ES-I3 (cell line): Measurements from ENCODE around the gene OR51L1.
"Not testable (repeated sequence)": the region's sequence is repeated elsewhere in the genome, so short reads cannot be mapped to it uniquely, and the experiment has no call there.

ENCODE experiments used
- H3K36me3 ChIP-seq: 2 replicates; pipeline ENCODE4 v1.6.1; 2013; ENCODE audit warnings: mild to moderate bottlenecking, low read length, control low read depth, moderate library complexity; ENCODE audit not compliant: insufficient read depth
- H3K4me1 ChIP-seq: 2 replicates; pipeline ENCODE4 v1.6.1; 2013; ENCODE audit warnings: mild to moderate bottlenecking, control low read depth, low read length; ENCODE audit not compliant: insufficient read depth
- H3K9ac ChIP-seq: 2 replicates; pipeline ENCODE4 v1.6.1; 2013; ENCODE audit warnings: low read depth, mild to moderate bottlenecking, low read length, moderate library complexity
- H3K9me3 ChIP-seq: 2 replicates; pipeline ENCODE4 v1.6.1; 2013; ENCODE audit warnings: mild to moderate bottlenecking, low read length, moderate library complexity; ENCODE audit not compliant: control insufficient read depth, insufficient read depth

Gene OR51L1

DNA sequence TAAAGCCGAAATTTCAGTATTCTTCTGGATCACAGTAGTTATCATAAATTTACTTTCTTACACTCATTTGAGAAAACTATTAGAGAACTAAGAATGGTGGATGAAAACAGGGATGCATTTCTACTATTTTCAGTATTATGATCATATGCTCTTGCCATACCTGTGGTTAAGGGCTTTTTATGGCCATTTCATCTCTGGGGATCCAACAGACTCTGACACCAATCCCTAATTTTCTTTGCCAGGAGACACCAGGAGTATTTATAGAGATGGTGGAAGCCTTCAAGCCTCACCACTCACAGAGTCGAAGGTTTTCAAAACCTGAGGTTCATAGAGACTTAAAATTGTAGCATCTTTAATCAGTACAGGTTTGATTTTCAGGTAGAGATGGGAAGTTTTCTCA, at the start of gene OR51L1:
Gene OR51L1 (plus strand): TSS at position 301 of the 400 bp plus-strand sequence. CDS start 4,132 bp downstream, outside the sequence.
- Histone ChIP-seq H3K36me3 (no peaks in the 10 kb centered on the region), H3K4me1 (no peaks in the 10 kb centered on the region), H3K9ac (no peak within 1 kb of the TSS), H3K9me3 (no peaks in the 10 kb centered on the region)

- Histone ChIP-seq H3K36me3 (no peaks in the 10 kb centered on the region), H3K9me3 (no peaks in the 10 kb centered on the region)
Measured at GRCh38 chr11:4947505-4947904, 47.1 kb upstream of the OR51L1 start, which contains the start of gene OR51A4. OR51A4 (minus strand) TSS chr11:4947605; CDS start chr11:4947100, 505 bp downstream.

GRCh38 chr11:4955613-4956012, 39.0 kb upstream of the OR51L1 start, which contains the start of gene OR51A2:
OR51A2 (minus strand) TSS chr11:4955713; CDS start chr11:4955713, 0 bp downstream.
- H3K4me1 ChIP-seq, H3K9me3 ChIP-seq, H3K36me3 ChIP-seq: not testable (repeated sequence)

More at GRCh38 chr11:4947505-4947904, 47.1 kb upstream of the OR51L1 start, which contains the start of gene OR51A4:
- H3K4me1 ChIP-seq = no peaks in the 10 kb centered on the region
- H3K9ac ChIP-seq = no peak within 1 kb of the TSS

DNA sequence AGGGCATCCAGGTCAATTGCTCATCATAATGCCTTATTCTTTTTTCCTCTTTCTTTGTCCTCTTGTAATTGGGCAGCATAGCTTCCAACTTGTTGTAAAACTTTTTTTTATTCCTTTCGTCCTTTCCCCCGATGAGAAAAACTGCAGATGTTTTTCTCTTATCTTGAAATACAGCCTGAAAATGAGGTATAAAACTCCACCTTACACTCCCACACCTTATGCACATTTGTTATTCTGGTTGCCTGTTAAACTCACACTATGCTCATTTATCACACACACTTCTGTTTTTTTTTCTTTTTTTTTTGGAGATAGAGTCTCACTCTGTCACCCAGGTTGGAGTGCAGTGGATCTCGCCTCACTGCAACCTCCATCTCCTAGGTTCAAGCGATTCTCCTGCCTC, 37.3 kb upstream of the OR51L1 start:
- H3K36me3 ChIP-seq = no peaks in the 10 kb centered on the region
- H3K4me1 ChIP-seq = no peaks in the 10 kb centered on the region
- no peak overlapping the region for H3K9ac ChIP-seq
- H3K9me3 ChIP-seq = no peaks in the 10 kb centered on the region

More at GRCh38 chr11:4955613-4956012, 39.0 kb upstream of the OR51L1 start, which contains the start of gene OR51A2:
- not testable (repeated sequence) for H3K9ac ChIP-seq

DNA sequence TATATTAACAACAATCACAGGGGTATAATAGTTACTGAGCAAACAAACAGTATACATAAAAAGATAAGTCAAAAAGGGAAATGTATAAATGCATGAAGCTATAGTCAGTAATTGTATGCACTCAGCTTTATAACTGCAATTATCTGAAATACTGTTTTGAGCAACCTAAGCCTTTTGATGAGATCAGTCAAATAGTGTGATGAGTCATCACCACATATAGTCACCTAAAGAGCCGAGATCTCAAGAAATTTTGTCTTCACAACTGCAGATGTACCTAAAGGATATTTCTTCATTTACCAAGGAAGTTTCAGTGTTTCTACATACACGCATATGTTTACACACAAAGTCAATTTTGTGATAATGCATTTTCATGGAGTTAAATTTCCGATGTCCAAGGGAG, 33.8 kb upstream of the OR51L1 start:
- Histone ChIP-seq H3K9ac (no peak overlapping the region), H3K36me3 (no peaks in the 10 kb centered on the region), H3K9me3 (no peaks in the 10 kb centered on the region), H3K4me1 (no peaks in the 10 kb centered on the region)

DNA sequence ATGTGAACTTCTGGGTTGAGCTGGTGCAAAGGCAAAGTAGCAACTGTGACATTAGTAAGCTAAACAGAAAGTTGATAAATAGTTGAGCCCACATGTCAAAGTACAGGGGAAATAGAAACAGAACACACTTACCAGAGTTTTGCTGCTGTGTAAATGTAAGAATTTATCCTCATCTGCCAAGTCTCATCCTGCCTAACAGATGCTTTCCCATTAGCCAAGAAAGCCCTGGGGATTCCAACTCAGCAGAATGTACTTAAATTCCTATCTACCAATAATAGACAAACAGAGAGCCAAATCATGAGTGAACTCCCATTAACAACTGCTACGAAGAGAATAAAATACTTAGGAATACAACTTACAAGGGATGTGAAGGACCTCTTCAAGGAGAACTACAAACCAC, 31.8 kb upstream of the OR51L1 start:
- no peaks in the 10 kb centered on the region for H3K9me3 ChIP-seq
- no peaks in the 10 kb centered on the region for H3K4me1 ChIP-seq
- no peaks in the 10 kb centered on the region for H3K36me3 ChIP-seq
- no peak overlapping the region for H3K9ac ChIP-seq

GRCh38 chr11:4975436-4975835, 19.2 kb upstream of the OR51L1 start:
- Histone ChIP-seq H3K4me1 (no peaks in the 10 kb centered on the region), H3K9ac (no peak overlapping the region), H3K36me3 (no peaks in the 10 kb centered on the region), H3K9me3 (no peaks in the 10 kb centered on the region)

DNA sequence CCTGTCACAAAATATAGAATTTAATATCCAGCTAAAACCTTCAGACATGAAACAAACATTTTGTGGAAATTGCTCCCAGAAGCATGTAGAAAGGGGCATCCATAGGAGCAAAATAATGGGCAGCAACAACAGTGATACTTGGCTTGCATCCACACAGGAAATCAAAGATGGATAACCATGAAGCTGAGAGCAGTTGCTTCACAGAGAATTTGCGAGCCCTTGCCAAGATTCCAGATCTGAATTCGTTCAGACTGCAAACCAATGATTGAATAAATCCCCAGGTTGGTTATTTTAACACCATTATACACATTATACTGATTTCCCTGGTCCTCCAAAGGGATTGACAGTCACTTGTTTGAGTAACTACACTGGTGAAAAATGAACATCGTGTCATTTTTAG, 15.6 kb upstream of the OR51L1 start:
- H3K4me1 ChIP-seq = no peaks in the 10 kb centered on the region
- no peaks in the 10 kb centered on the region for H3K9me3 ChIP-seq
- H3K9ac ChIP-seq = no peak overlapping the region

GRCh38 chr11:4982678-4983077, 12.0 kb upstream of the OR51L1 start:
- H3K9ac ChIP-seq = no peak overlapping the region
- no peaks in the 10 kb centered on the region for H3K9me3 ChIP-seq
- no peaks in the 10 kb centered on the region for H3K4me1 ChIP-seq
- H3K36me3 ChIP-seq = no peaks in the 10 kb centered on the region

More for the DNA sequence above, 15.6 kb upstream of the OR51L1 start:
- H3K36me3 ChIP-seq = no peaks in the 10 kb centered on the region

- Histone ChIP-seq H3K9ac (no peak overlapping the region), H3K36me3 (no peaks in the 10 kb centered on the region), H3K9me3 (no peaks in the 10 kb centered on the region), H3K4me1 (no peaks in the 10 kb centered on the region)
Measured at GRCh38 chr11:4983841-4984240, 10.8 kb upstream of the OR51L1 start.

GRCh38 chr11:4991060-4991459, 3.6 kb upstream of the OR51L1 start:
- Histone ChIP-seq H3K9me3 (no peaks in the 10 kb centered on the region), H3K9ac (no peak overlapping the region), H3K4me1 (no peaks in the 10 kb centered on the region), H3K36me3 (no peaks in the 10 kb centered on the region)

- H3K9me3 ChIP-seq = no peaks in the 10 kb centered on the region
- H3K36me3 ChIP-seq = no peaks in the 10 kb centered on the region
- H3K4me1 ChIP-seq = no peaks in the 10 kb centered on the region
- H3K9ac ChIP-seq = no peak overlapping the region
Measured at GRCh38 chr11:5004424-5005274, 10.0 kb downstream of the OR51L1 start.

DNA sequence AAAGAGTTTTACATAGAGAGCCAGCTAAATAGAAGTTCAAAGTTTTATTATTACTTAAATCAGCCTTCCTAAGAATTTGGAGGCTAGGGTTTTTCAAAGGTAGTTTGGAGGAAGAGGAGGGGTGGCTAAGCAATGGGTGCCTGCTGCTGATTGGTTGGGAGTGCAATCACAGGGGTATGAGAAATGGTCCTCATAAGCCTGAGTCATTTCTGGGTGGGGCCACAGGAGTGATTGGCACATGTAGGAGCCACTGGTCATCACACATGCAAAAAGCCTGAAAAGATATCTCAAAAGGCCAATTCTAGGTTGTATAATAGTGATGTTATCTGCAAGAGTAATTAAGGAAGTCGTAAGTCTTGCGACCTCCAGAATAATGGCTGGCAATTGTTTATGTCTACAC, 12.9 kb downstream of the OR51L1 start:
- no peaks in the 10 kb centered on the region for H3K4me1 ChIP-seq
- H3K36me3 ChIP-seq = no peaks in the 10 kb centered on the region
- H3K9ac ChIP-seq = no peak overlapping the region
- no peaks in the 10 kb centered on the region for H3K9me3 ChIP-seq

DNA sequence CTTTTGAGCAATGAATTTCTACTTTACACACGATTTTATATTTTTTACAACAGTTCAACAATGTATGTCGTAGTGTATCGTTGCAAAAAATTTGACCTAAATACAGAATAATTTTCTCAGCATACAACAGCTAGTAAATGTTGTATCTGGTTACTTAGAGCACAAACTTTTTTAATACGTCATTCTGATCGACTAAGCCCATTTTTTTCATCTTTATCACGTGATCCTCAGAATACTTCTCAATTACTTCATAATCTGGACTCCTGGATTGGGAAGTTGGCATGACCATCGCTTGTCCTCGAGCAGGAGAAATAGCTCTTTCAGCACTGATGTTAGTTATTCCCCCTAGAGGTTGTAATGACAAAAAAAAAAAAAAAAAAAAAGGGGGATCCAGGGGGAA, 16.6 kb downstream of the OR51L1 start:
- H3K4me1 ChIP-seq = no peaks in the 10 kb centered on the region
- H3K9me3 ChIP-seq = no peaks in the 10 kb centered on the region
- H3K9ac ChIP-seq = no peak overlapping the region
- no peaks in the 10 kb centered on the region for H3K36me3 ChIP-seq

DNA sequence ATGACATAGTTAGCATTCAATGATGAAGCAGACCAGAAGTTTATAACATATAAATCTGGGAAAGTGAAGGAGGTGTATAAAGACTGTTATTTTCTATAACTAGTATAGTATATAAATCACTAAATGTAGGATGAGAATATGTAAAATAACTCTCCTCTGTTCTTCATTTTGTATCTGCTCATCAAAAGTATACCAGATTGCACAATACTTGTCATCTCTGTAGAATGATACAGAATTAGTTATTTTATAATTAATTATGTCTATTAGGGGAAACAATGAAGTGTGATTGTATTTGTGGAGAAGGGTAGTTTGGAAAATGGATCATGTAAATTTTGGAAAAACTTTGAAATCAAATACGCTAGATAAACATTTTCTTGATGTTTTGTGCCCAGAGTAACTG, 18.4 kb downstream of the OR51L1 start:
- no peak overlapping the region for H3K9ac ChIP-seq
- H3K4me1 ChIP-seq = no peaks in the 10 kb centered on the region
- H3K9me3 ChIP-seq = no peaks in the 10 kb centered on the region
- no peaks in the 10 kb centered on the region for H3K36me3 ChIP-seq
